Neural progenitor cell (in vitro differentiated cells): ENCODE results near the gene AGA.

Experiments
- CTCF ChIP-seq: fragments of 200-600 bp; sonication (generic); IDR thresholded peaks from 2 replicates; pipeline ENCODE4 v1.5.1; 2017; ENCODE audit warnings: antibody characterized with exemption, mild to moderate bottlenecking
- EZH2phosphoT487 ChIP-seq: fragments of 200-600 bp; sonication (generic); IDR thresholded peaks from 2 replicates; pipeline ENCODE4 v1.6.1; 2017; ENCODE audit warnings: antibody characterized with exemption

- no peak for TF ChIP-seq CTCF
- TF ChIP-seq EZH2phosphoT487 = no peak
These were observed 48.5 kb upstream of the AGA start for GRCh38 chr4:177490769-177491168.
